GM12872 (cell line): ENCODE results near the gene CALML3.

Experiments
- CTCF ChIP-seq: IDR thresholded peaks from 3 replicates; pipeline ENCODE4 v1.5.1; 2011; ENCODE audit warnings: low read depth, mild to moderate bottlenecking, low read length, moderate library complexity; ENCODE audit not compliant: insufficient read depth

CALML3 gene

GRCh38 chr10:5481121-5481520 lies 43.6 kb upstream of the CALML3 start:
- no peak for TF ChIP-seq CTCF

GRCh38 chr10:5482016-5482415 lies 42.7 kb upstream of the CALML3 start:
- TF ChIP-seq CTCF: no peak

GRCh38 chr10:5484205-5484604 lies 40.6 kb upstream of the CALML3 start:
- TF ChIP-seq CTCF: no peak

GRCh38 chr10:5485290-5485689 lies 39.5 kb upstream of the CALML3 start:
- TF ChIP-seq CTCF: no peak

- TF ChIP-seq CTCF: no peak
These were observed 38.6 kb upstream of the CALML3 start for GRCh38 chr10:5485948-5486852.

- TF ChIP-seq CTCF: no peak
These were observed 37.9 kb upstream of the CALML3 start for GRCh38 chr10:5486853-5487235.

GRCh38 chr10:5488272-5489161 lies 36.2 kb upstream of the CALML3 start:
- no peak for TF ChIP-seq CTCF
